HepG2 (cell line): ENCODE results near the gene TMEM127. TPM values are rescaled to one million over a fixed set of nuclear protein-coding genes. Genes with fewer than 3 reads are reported as not detected.
A peak's percentile ranks its signal among the peaks of the same experiment; 100 is the strongest.

Source experiments
- ATAC-seq: fragments of 200-7000 bp; cut with Tn5 transposase; 3 replicates; pipeline ENCODE4 v1.9.1; 2020; ENCODE audit warnings: mild to moderate bottlenecking, moderate library complexity
- BruUV-seq: library from RNA; stranded (reverse); fragments of 400-500 nt; replicated peaks from 2 replicates; lab custom pipeline; 2021; lab: Mats Ljungman, UMichigan
- CTCF ChIA-PET: fragments of 300-600 bp; formaldehyde crosslinking; extraction: SDS; loops from one replicate; lab custom pipeline; 2021; ENCODE audit warnings: low total read pairs, inconsistent platforms, low intra/inter-chr PET ratio; lab: Yijun Ruan, JAX
- POLR2A ChIA-PET: fragments of 350-600 bp; sonication (Branson Sonifier 250); formaldehyde crosslinking; loops from one replicate; lab custom pipeline; 2020; ENCODE audit warnings: antibody characterized with exemption, inconsistent platforms; lab: Yijun Ruan, JAX
- DNase-seq: peaks from one replicate; pipeline ENCODE4 v3.0.0-alpha.2; 2015; ENCODE audit warnings: low spot score
- FAIRE-seq: peaks from 3 replicates; lab custom pipeline; 2011; peaks lifted over from hg19 to GRCh38; lab: Jason Lieb, UNC
- H2AFZ ChIP-seq: one replicate; pipeline ENCODE4 v1.6.1; 2011; ENCODE audit warnings: low read length, inconsistent platforms
- H3K27ac ChIP-seq: fragments of 300-600 bp; 3 replicates; pipeline ENCODE4 v1.8.0; 2011; ENCODE audit warnings: mixed run types, mild to moderate bottlenecking, mixed read lengths, low read length, inconsistent platforms; ENCODE audit not compliant: insufficient read depth; ENCODE audit errors: extremely low read length
- H3K27me3 ChIP-seq, 2 experiments: fragments of 200-600 bp in 1 of 2; 2 replicates in 1 of 2; 3 replicates in 1 of 2; pipeline versions ENCODE4 v1.6.0 to v1.8.0; 2011; ENCODE audit warnings: low read length in 2 of 2, mild to moderate bottlenecking in 2 of 2, moderate library complexity in 2 of 2, inconsistent platforms in 1 of 2; ENCODE audit not compliant: insufficient read depth in 2 of 2, control insufficient read depth in 1 of 2
- H3K36me3 ChIP-seq, 2 experiments: fragments of 200-600 bp in 1 of 2; replicated peaks in 1 of 2; 2 replicates in 1 of 2; 3 replicates in 1 of 2; pipeline versions ENCODE4 v1.5.1 to v1.8.0; 2011; ENCODE audit warnings: low read length in 2 of 2, inconsistent platforms in 1 of 2; ENCODE audit not compliant: insufficient read depth in 2 of 2, control insufficient read depth in 1 of 2
- H3K4me1 ChIP-seq: 2 replicates; pipeline ENCODE4 v1.5.1; 2012; ENCODE audit warnings: low read length, inconsistent platforms; ENCODE audit not compliant: insufficient read depth
- H3K4me2 ChIP-seq: 2 replicates; pipeline ENCODE4 v1.6.0; 2011; ENCODE audit warnings: low read depth, low read length, inconsistent platforms
- H3K4me3 ChIP-seq, 3 experiments: fragments of 200-600 bp in 1 of 3; sonication (generic), shearing (Covaris generic) in 1 of 3; replicated peaks in 1 of 3; 2 replicates each; pipeline ENCODE4 v1.5.1; 2011 to 2016; ENCODE audit warnings: low read length in 3 of 3, inconsistent platforms in 2 of 3, low read depth in 2 of 3, mild to moderate bottlenecking in 2 of 3, control low read depth in 1 of 3, mixed read lengths in 1 of 3; ENCODE audit not compliant: insufficient read depth in 1 of 3
- H3K79me2 ChIP-seq: one replicate; pipeline ENCODE4 v1.6.1; 2011; ENCODE audit warnings: low read length, inconsistent platforms; ENCODE audit not compliant: insufficient read depth
- H3K9ac ChIP-seq: 2 replicates; pipeline ENCODE4 v1.6.0; 2011; ENCODE audit warnings: mild to moderate bottlenecking, low read depth, low read length, inconsistent platforms; ENCODE audit not compliant: insufficient read depth
- H3K9me3 ChIP-seq: 2 replicates; pipeline ENCODE4 v1.5.1; 2012; ENCODE audit warnings: mild to moderate bottlenecking, low read length
- H4K20me1 ChIP-seq: 2 replicates; pipeline ENCODE4 v1.6.0; 2011; ENCODE audit warnings: inconsistent platforms, mild to moderate bottlenecking, low read length, moderate library complexity; ENCODE audit not compliant: insufficient read depth
- EED ChIP-seq: sonication (generic); formaldehyde crosslinking; IDR thresholded peaks from 2 replicates; pipeline ENCODE4 v1.5.0; 2020; ENCODE audit warnings: mild to moderate bottlenecking, missing genetic modification reagents
- ELF1 ChIP-seq: sonication (generic); formaldehyde crosslinking; IDR thresholded peaks from 2 replicates; pipeline ENCODE4 v1.4.0; 2020; ENCODE audit warnings: missing genetic modification reagents
- KDM4B ChIP-seq: sonication (generic); formaldehyde crosslinking; IDR thresholded peaks from 2 replicates; pipeline ENCODE4 v1.4.0; 2020; ENCODE audit warnings: missing genetic modification reagents
- KDM5B ChIP-seq: sonication (generic); formaldehyde crosslinking; IDR thresholded peaks from 2 replicates; pipeline ENCODE4 v1.4.0; 2020; ENCODE audit warnings: missing genetic modification reagents, mild to moderate bottlenecking, borderline replicate concordance
- NFKBIZ ChIP-seq: IDR thresholded peaks from 2 replicates; pipeline ENCODE4 v1.6.1; 2018; ENCODE audit warnings: missing genetic modification reagents, missing compliant biosample characterization
- NONO ChIP-seq, 2 experiments: fragments of 450-650 bp in 1 of 2; sonication (generic) in 1 of 2; formaldehyde crosslinking in 1 of 2; IDR thresholded peaks in 1 of 2; conservative IDR thresholded peaks in 1 of 2; 2 replicates each; pipeline versions ENCODE4 v1.6.1 to v1.8.0; 2017 to 2022; ENCODE audit warnings: mild to moderate bottlenecking in 1 of 2, missing genetic modification reagents in 1 of 2, moderate library complexity in 1 of 2
- ONECUT2 ChIP-seq: sonication (generic); formaldehyde crosslinking; IDR thresholded peaks from 2 replicates; pipeline ENCODE4 v1.4.0; 2020; ENCODE audit warnings: missing genetic modification reagents
- RAD21 ChIP-seq: fragments of 450-650 bp; formaldehyde crosslinking; IDR thresholded peaks from 2 replicates; pipeline ENCODE4 v1.5.0; 2020; ENCODE audit warnings: mild to moderate bottlenecking
- SOX6 ChIP-seq, 2 experiments: fragments of 450-650 bp in 1 of 2; sonication (generic) in 1 of 2; formaldehyde crosslinking in 1 of 2; IDR thresholded peaks; 2 replicates each; pipeline versions ENCODE4 v1.4.0 to v1.6.1; 2017 to 2020; ENCODE audit warnings: antibody characterized with exemption in 1 of 2, mild to moderate bottlenecking in 1 of 2, missing genetic modification reagents in 1 of 2
- SP1 ChIP-seq, 2 experiments: fragments of 450-650 bp in 1 of 2; sonication (generic) in 1 of 2; formaldehyde crosslinking in 1 of 2; IDR thresholded peaks; 2 replicates each; pipeline versions ENCODE4 v1.4.0 to v1.6.1; 2016 to 2020; ENCODE audit warnings: missing genetic modification reagents in 1 of 2
- TOPORS ChIP-seq: sonication (generic); formaldehyde crosslinking; IDR thresholded peaks from 2 replicates; pipeline ENCODE4 v1.8.0; 2023; ENCODE audit warnings: mild to moderate bottlenecking, missing genetic modification reagents
- ZC3H13 ChIP-seq: sonication (generic); formaldehyde crosslinking; IDR thresholded peaks from 2 replicates; pipeline ENCODE4 v1.8.1; 2023; ENCODE audit warnings: mild to moderate bottlenecking, missing genetic modification reagents, moderate library complexity
- ZNF12 ChIP-seq: sonication (generic); formaldehyde crosslinking; IDR thresholded peaks from 2 replicates; pipeline ENCODE4 v1.5.0; 2020; ENCODE audit warnings: missing genetic modification reagents
- ZNF24 ChIP-seq: fragments of 450-650 bp; IDR thresholded peaks from 2 replicates; pipeline ENCODE4 v1.6.1; 2017; ENCODE audit warnings: antibody characterized with exemption, mild to moderate bottlenecking
- ZNF530 ChIP-seq: sonication (generic); formaldehyde crosslinking; IDR thresholded peaks from 2 replicates; pipeline ENCODE4 v1.5.0; 2020; ENCODE audit warnings: low read depth, mild to moderate bottlenecking, missing genetic modification reagents
- ZNF678 ChIP-seq: sonication (generic); formaldehyde crosslinking; IDR thresholded peaks from 2 replicates; pipeline ENCODE4 v1.4.0; 2020; ENCODE audit warnings: mild to moderate bottlenecking, missing genetic modification reagents
- ZNF878 ChIP-seq: sonication (generic); formaldehyde crosslinking; IDR thresholded peaks from 2 replicates; pipeline ENCODE4 v1.8.1; 2023; ENCODE audit warnings: mild to moderate bottlenecking, missing genetic modification reagents, moderate library complexity
- ZSCAN21 ChIP-seq: sonication (generic); formaldehyde crosslinking; IDR thresholded peaks from 2 replicates; pipeline ENCODE4 v1.8.0; 2022; ENCODE audit warnings: mild to moderate bottlenecking, missing genetic modification reagents, moderate library complexity, borderline replicate concordance
- WGBS: methylation state at CpG from one replicate; pipeline ENCODE4 v1.1.6; 2017; ENCODE audit warnings: low lambda C conversion rate; 5-methylcytosine and 5-hydroxymethylcytosine counted together
- in situ Hi-C: cut with HindIII; loops from 2 replicates; pipeline ENCODE4 v1.10.0; 2017; ENCODE audit warnings: low pct_unique_long_range_greater_than_20kb; ENCODE audit not compliant: extremely low pct_ligation_motif_present
- intact Hi-C: fragments of 100-400 bp; cut with micrococcal nuclease; formaldehyde crosslinking; loops from one replicate; pipeline ENCODE4 v1.10.0; 2022; ENCODE audit not compliant: unreplicated experiment
- polyA plus RNA-seq, 8 experiments: library from polyadenylated mRNA; depleted of rRNA in 3 of 8; stranded (reverse) in 7 of 8; unstranded in 1 of 8; fragments of >200 nt; fragmentation: Illumina TruSeq in 4 of 8; extraction: Trizol in 4 of 8; gene quantifications; 2 replicates each; pipeline versions ENCODE4 v1.2.1 to v1.2.3, GENCODE V29; 2011 to 2016; ENCODE audit warnings: low read depth in 4 of 8, missing spikeins in 1 of 8, mixed read lengths in 1 of 8; ENCODE audit not compliant: insufficient read depth in 1 of 8
- total RNA-seq, 5 experiments: library from RNA; depleted of rRNA; stranded (reverse); fragments of >200 nt; fragmentation: Illumina TruSeq; extraction: Trizol; gene quantifications; 2 replicates each; pipeline ENCODE4 v1.2.3, GENCODE V29; 2016; ENCODE audit warnings: low read depth in 1 of 5
- TF ChIP-seq, protein P1 (sequence below): sonication (generic); formaldehyde crosslinking; IDR thresholded peaks from 2 replicates; pipeline ENCODE4 v1.4.0; 2020; ENCODE audit warnings: missing genetic modification reagents, borderline replicate concordance

Gene TMEM127
- total and polyA plus RNA-seq, 2 of the 13 experiments (the other 11 are each of a cell fraction or from before 2014, with no cell fraction given): 21.5 to 33.9 TPM

GRCh38 chr2:96251721-96252292 lies 14.0 kb downstream of the TMEM127 start:
- in situ Hi-C loops: no loop called here
- peak; percentile 18; the same call in 1 of the 2 replicates for TF ChIP-seq ZNF878 (CRISPR knock-in tag)
- TF ChIP-seq ZNF24: 0 out of 2 replicates have a peak, but pooled peaks have one; percentile 51
- TF ChIP-seq NONO (IDR thresholded peaks at IDR 0.05): no peak
- TF ChIP-seq NONO (CRISPR knock-in tag; conservative IDR thresholded peaks at IDR 0.05): peak; percentile 16; the same call in 1 of the 2 replicates
- TF ChIP-seq KDM4B (CRISPR knock-in tag): peak; percentile 81; the same call in 1 of the 2 replicates
- peak; percentile 59 for TF ChIP-seq ELF1 (CRISPR knock-in tag)
- no peak for TF ChIP-seq ZSCAN21 (CRISPR knock-in tag)
- no peak for TF ChIP-seq SP1 (IDR thresholded peaks at IDR 0.05)
- peak; percentile 65 for TF ChIP-seq SP1 (CRISPR knock-in tag; IDR thresholded peaks at IDR 0.05)
- TF ChIP-seq TOPORS (CRISPR knock-in tag): no peak
- peak; percentile 52; the same call in 1 of the 2 replicates for TF ChIP-seq RAD21 (CRISPR knock-in tag)
- TF ChIP-seq ONECUT2 (CRISPR knock-in tag): no peak
- TF ChIP-seq, protein P1, sequence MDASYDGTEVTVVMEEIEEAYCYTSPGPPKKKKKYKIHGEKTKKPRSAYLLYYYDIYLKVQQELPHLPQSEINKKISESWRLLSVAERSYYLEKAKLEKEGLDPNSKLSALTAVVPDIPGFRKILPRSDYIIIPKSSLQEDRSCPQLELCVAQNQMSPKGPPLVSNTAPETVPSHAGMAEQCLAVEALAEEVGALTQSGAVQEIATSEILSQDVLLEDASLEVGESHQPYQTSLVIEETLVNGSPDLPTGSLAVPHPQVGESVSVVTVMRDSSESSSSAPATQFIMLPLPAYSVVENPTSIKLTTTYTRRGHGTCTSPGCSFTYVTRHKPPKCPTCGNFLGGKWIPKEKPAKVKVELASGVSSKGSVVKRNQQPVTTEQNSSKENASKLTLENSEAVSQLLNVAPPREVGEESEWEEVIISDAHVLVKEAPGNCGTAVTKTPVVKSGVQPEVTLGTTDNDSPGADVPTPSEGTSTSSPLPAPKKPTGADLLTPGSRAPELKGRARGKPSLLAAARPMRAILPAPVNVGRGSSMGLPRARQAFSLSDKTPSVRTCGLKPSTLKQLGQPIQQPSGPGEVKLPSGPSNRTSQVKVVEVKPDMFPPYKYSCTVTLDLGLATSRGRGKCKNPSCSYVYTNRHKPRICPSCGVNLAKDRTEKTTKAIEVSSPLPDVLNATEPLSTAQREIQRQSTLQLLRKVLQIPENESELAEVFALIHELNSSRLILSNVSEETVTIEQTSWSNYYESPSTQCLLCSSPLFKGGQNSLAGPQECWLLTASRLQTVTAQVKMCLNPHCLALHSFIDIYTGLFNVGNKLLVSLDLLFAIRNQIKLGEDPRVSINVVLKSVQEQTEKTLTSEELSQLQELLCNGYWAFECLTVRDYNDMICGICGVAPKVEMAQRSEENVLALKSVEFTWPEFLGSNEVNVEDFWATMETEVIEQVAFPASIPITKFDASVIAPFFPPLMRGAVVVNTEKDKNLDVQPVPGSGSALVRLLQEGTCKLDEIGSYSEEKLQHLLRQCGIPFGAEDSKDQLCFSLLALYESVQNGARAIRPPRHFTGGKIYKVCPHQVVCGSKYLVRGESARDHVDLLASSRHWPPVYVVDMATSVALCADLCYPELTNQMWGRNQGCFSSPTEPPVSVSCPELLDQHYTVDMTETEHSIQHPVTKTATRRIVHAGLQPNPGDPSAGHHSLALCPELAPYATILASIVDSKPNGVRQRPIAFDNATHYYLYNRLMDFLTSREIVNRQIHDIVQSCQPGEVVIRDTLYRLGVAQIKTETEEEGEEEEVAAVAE (CRISPR knock-in tag): peak; percentile 76; the same call in 1 of the 2 replicates
- peak; percentile 34; the same call in 1 of the 2 replicates for TF ChIP-seq ZNF12 (CRISPR knock-in tag)
- 0 out of 2 replicates have a peak, but pooled peaks have one; percentile 49 for TF ChIP-seq EED
- no peak for TF ChIP-seq ZNF678
- peak; percentile 71; the same call in 1 of the 2 replicates for TF ChIP-seq KDM5B (CRISPR knock-in tag)
- 0 out of 2 replicates have a peak, but pooled peaks have one; percentile 50 for TF ChIP-seq NFKBIZ
- 0 out of 2 replicates have a peak, but pooled peaks have one; percentile 65 for TF ChIP-seq ZC3H13 (CRISPR knock-in tag)
- no peak for TF ChIP-seq ZNF530 (CRISPR knock-in tag)
- TF ChIP-seq SOX6 (IDR thresholded peaks at IDR 0.05): no peak
- peak; percentile 39 for TF ChIP-seq SOX6 (CRISPR knock-in tag; IDR thresholded peaks at IDR 0.05)

More at GRCh38 chr2:96251721-96252292, 14.0 kb downstream of the TMEM127 start:
- Histone ChIP-seq H3K4me3 (no peak overlapping the region), H3K9ac (peak overlapping the region; percentile 27; the same call in 1 of the 2 replicates), H2AFZ (no peak overlapping the region), H3K27ac (no peak overlapping the region), H3K79me2 (peaks cover 3% of the 10 kb centered on the region), H3K4me1 (peaks cover 25% of the 10 kb centered on the region), H3K4me2 (peak overlapping the region; percentile 10; the same call in 1 of the 2 replicates), H3K36me3 (peaks cover 21 to 39% of the 10 kb centered on the region in 2 experiments), H3K27me3 (no peaks in the 10 kb centered on the region), H4K20me1 (no peaks in the 10 kb centered on the region), H3K9me3 (no peaks in the 10 kb centered on the region)
- no TSS peak for BruUV-seq
- peak; percentile 66 for FAIRE-seq
- intact Hi-C loops: loop anchor here (5.0 kb wide), 1 partner anchor 255 kb away; the partner anchor contains the start of gene NEURL3
- ChIA-PET POLR2A (interaction anchor here (0.7 to 6.5 kb wide), 6 partner anchors 9 to 44 kb away, joined by 3 to 63 read pairs (median 4); partner anchors contain the start of genes CIAO1, STARD7 and TMEM127), CTCF (interaction anchor here (1.0 to 3.2 kb wide), 3 partner anchors 9 to 16 kb away, joined by 3 to 19 read pairs (median 5); partner anchors contain the start of genes CIAO1 and TMEM127)
- DNase-seq: peak; percentile 84
- peak; percentile 79 for ATAC-seq
- 82% methylated on average over 6 of the region's 6 CpGs for WGBS
